ENCODE data around the gene ARNT2. TPM values are rescaled to one million over a fixed set of nuclear protein-coding genes. Genes with fewer than 3 reads are reported as not detected.

Gene ARNT2
- total RNA-seq, 2 experiments from 2014 or later, result 0.34 TPM; not detected in 1

GRCh38 chr15:80563372-80563997, 159.3 kb downstream of the ARNT2 start:
- peaks cover 14% of the 10 kb centered on the region for H3K27me3 Mint-ChIP-seq
- ATAC-seq (no peak), DNase-seq (no peak)
- H3K36me3 Mint-ChIP-seq (ENCODE audit: low read depth), result no peaks in the 10 kb centered on the region
- intact Hi-C loops (cut with micrococcal nuclease), result loop anchor here (5.0 kb wide), 1 partner anchor 214 kb away; the partner anchor contains the start of gene CEMIP
- ChIA-PET POLR2A (no interaction called here), CTCF (no interaction called here)
- H3K9me3 Mint-ChIP-seq, result no peaks in the 10 kb centered on the region
- no peak overlapping the region for H3K4me3 Mint-ChIP-seq
- peaks cover 3% of the 10 kb centered on the region for H3K4me1 Mint-ChIP-seq (ENCODE audit: low read depth)
- H3K27ac Mint-ChIP-seq, result no peak overlapping the region
- no peak for TF ChIP-seq CTCF (IDR thresholded peaks at IDR 0.05)

DNA sequence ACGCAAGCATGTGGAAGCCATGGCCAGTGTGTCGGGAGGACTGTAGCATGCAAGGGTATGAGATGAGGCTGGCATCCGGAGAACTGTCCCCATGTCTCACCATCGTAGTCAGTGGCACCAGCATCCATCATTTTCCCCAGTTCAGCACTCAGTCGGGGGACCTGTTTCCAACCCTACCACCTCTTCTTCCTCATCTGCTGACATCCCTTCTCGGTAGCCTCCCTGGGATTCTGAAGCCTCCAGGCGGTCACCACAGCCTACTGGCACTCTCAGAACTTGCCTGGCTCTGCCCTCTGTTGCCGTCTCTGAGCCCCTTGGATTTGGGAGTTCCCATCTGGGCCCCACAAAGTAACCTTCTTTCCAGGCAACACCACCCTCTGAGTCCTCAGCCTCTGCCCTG, 159.9 kb downstream of the ARNT2 start:
- no peak for DNase-seq
- intact Hi-C loops (cut with micrococcal nuclease), result loop anchor here (5.0 kb wide), 1 partner anchor 213 kb away; the partner anchor contains the start of gene CEMIP
- ChIA-PET CTCF (no interaction called here), POLR2A (no interaction called here)
- Mint-ChIP-seq H3K27me3 (peaks cover 16% of the 10 kb centered on the region), H3K4me3 (no peak overlapping the region), H3K4me1 (ENCODE audit: low read depth) (peaks cover 3% of the 10 kb centered on the region), H3K36me3 (ENCODE audit: low read depth) (no peaks in the 10 kb centered on the region), H3K27ac (no peak overlapping the region), H3K9me3 (no peaks in the 10 kb centered on the region)
- TF ChIP-seq CTCF (IDR thresholded peaks at IDR 0.05), result no peak
- ATAC-seq, result no peak

GRCh38 chr15:80565398-80565797, 161.2 kb downstream of the ARNT2 start:
- no peak for TF ChIP-seq CTCF (IDR thresholded peaks at IDR 0.05)
- ATAC-seq (no peak), DNase-seq (no peak)
- intact Hi-C loops (cut with micrococcal nuclease), result no loop called here
- no peaks in the 10 kb centered on the region for H3K9me3 Mint-ChIP-seq
- no peak overlapping the region for H3K4me3 Mint-ChIP-seq
- ChIA-PET POLR2A (no interaction called here), CTCF (no interaction called here)
- no peaks in the 10 kb centered on the region for H3K36me3 Mint-ChIP-seq (ENCODE audit: low read depth)
- no peak overlapping the region for H3K27ac Mint-ChIP-seq
- H3K27me3 Mint-ChIP-seq, result peaks cover 11% of the 10 kb centered on the region
- no peaks in the 10 kb centered on the region for H3K4me1 Mint-ChIP-seq (ENCODE audit: low read depth)

DNA sequence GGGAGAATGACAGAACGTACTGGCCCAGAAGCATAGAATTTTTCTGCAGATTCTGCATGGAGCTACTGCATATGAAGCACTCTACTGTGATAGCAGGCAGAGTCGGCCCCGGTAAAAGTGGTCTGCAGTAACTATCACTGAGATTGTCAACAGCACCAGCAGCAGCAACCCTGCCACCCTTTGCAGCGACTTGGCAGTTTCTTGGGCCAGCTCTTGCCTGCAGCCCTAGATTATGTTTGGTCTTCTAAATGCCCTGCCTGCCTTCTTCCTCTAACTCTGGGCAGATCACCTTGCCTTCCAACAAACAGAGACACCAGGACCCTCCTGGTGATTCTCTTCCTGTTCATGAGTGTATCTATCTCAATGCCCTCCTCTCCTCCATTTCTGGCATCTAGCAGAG, 161.8 kb downstream of the ARNT2 start:
- DNase-seq (no peak), ATAC-seq (no peak)
- H3K4me1 Mint-ChIP-seq (ENCODE audit: low read depth), result no peaks in the 10 kb centered on the region
- no peak overlapping the region for H3K4me3 Mint-ChIP-seq
- ChIA-PET POLR2A (no interaction called here), CTCF (interaction anchor here (3.7 kb wide), 1 partner anchor 210 kb away, joined by 24 read pairs; no protein-coding TSS in a partner anchor)
- no peak overlapping the region for H3K27ac Mint-ChIP-seq
- no peaks in the 10 kb centered on the region for H3K9me3 Mint-ChIP-seq
- H3K36me3 Mint-ChIP-seq (ENCODE audit: low read depth), result no peaks in the 10 kb centered on the region
- intact Hi-C loops (cut with micrococcal nuclease), result no loop called here
- TF ChIP-seq CTCF (IDR thresholded peaks at IDR 0.05), result no peak
- peaks cover 11% of the 10 kb centered on the region for H3K27me3 Mint-ChIP-seq

GRCh38 chr15:80567721-80568157, 163.6 kb downstream of the ARNT2 start:
- H3K27me3 Mint-ChIP-seq, result peaks cover 7% of the 10 kb centered on the region
- intact Hi-C loops (cut with micrococcal nuclease), result no loop called here
- CTCF ChIA-PET, result interaction anchor here (0.8 to 3.7 kb wide), 8 partner anchors 16 to 406 kb away, joined by 3 to 24 read pairs (median 4); partner anchors contain the start of gene ABHD17C
- H3K27ac Mint-ChIP-seq, result no peak overlapping the region
- DNase-seq (peak; percentile 40), ATAC-seq (no peak)
- POLR2A ChIA-PET, result no interaction called here
- H3K9me3 Mint-ChIP-seq, result no peaks in the 10 kb centered on the region
- H3K4me1 Mint-ChIP-seq (ENCODE audit: low read depth), result no peaks in the 10 kb centered on the region
- H3K36me3 Mint-ChIP-seq (ENCODE audit: low read depth), result no peaks in the 10 kb centered on the region
- TF ChIP-seq CTCF (IDR thresholded peaks at IDR 0.05), result peak; percentile 47
- H3K4me3 Mint-ChIP-seq, result no peak overlapping the region

Measured in activated CD8-positive, alpha-beta T cell treated with anti-CD3 and anti-CD28 coated beads for 36 hours (primary cell).